ENCODE data around the gene LRRC38. TPM values are rescaled to one million over a fixed set of nuclear protein-coding genes. Genes with fewer than 3 reads are reported as not detected.

LRRC38 gene
- total and polyA plus RNA-seq, 10 of the 15 experiments (the other 5 are each of a cell fraction or from before 2014, with no cell fraction given), result not detected

DNA sequence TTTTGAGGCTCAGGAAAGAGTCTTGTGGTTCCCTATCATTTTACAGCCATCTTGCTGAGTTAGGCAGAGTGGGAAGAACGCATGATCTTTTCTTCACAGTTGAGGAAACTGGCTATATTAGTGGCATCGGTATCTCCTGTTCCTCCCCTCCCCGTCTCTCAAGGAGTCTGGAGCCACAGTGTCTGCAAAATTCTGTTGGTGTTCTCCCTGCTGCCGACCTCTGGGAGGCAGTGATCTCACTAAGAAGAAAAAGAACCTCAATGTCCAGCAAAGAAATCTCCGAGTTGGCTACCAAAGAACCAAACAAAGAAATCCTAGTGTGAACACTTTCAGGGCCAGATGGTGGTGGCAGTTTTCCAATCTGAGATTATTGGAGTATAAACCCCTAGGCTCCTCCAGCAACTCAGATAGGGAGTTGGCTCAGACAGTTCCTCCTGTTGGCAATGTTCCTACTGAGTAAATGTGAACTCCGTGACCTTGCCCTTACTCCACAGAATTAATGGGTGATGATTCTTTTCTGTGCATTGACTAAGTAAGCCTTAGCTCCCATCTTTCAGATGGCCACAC, 62.3 kb downstream of the LRRC38 start:
- no peaks in the 10 kb centered on the region for H3K9me3 ChIP-seq (replicated peaks; ENCODE audit: control insufficient read depth, insufficient read depth, low read length)
- no peaks in the 10 kb centered on the region for H3K27me3 ChIP-seq (replicated peaks in 1 of 2; ENCODE audit: control insufficient read depth in 2 of 2, insufficient read depth in 2 of 2, low read length in 1 of 2)
- no peak overlapping the region for H3K4me2 ChIP-seq (ENCODE audit: control insufficient read depth, insufficient read depth)
- FAIRE-seq (no peak), DNase-seq (ENCODE audit: low read depth, low spot score) (no peak), ATAC-seq (no peak)
- ChIA-PET CTCF (no interaction called here), SMC1A (ENCODE audit: uncharacterized antibody, unreplicated experiment) (no interaction called here), RAD21 (ENCODE audit: unreplicated experiment) (no interaction called here), POLR2A (no interaction called here)
- WGBS (ENCODE audit: insufficient coverage, insufficient replicate concordance, low lambda C conversion rate, missing lambda C conversion rate), result 37% methylated on average over 6 of the region's 6 CpGs
- BruUV-seq (replicated peaks), result no TSS peak
- H3K27ac ChIP-seq (ENCODE audit: control insufficient read depth, insufficient read depth), result no peak overlapping the region
- no peak for TF ChIP-seq ZBED1 (IDR thresholded peaks at IDR 0.05; ENCODE audit: borderline replicate concordance)
- no peak for TF ChIP-seq BCLAF1 (IDR thresholded peaks at IDR 0.05)
- TF ChIP-seq NRF1 (conservative IDR thresholded peaks at IDR 0.05; ENCODE audit: low read depth, low read length), result no peak
- TF ChIP-seq, protein P1, sequence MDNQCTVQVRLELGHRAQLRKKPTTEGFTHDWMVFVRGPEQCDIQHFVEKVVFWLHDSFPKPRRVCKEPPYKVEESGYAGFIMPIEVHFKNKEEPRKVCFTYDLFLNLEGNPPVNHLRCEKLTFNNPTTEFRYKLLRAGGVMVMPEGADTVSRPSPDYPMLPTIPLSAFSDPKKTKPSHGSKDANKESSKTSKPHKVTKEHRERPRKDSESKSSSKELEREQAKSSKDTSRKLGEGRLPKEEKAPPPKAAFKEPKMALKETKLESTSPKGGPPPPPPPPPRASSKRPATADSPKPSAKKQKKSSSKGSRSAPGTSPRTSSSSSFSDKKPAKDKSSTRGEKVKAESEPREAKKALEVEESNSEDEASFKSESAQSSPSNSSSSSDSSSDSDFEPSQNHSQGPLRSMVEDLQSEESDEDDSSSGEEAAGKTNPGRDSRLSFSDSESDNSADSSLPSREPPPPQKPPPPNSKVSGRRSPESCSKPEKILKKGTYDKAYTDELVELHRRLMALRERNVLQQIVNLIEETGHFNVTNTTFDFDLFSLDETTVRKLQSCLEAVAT (IDR thresholded peaks at IDR 0.05), result no peak
- no peak for TF ChIP-seq IRF5 (IDR thresholded peaks at IDR 0.05; ENCODE audit: borderline replicate concordance)
- TF ChIP-seq BCL11A (IDR thresholded peaks at IDR 0.05; ENCODE audit: low read depth, low read length), result no peak
- no peak for TF ChIP-seq RAD51 (IDR thresholded peaks at IDR 0.05)
- no peak for TF ChIP-seq ZNF207 (IDR thresholded peaks at IDR 0.05; ENCODE audit: borderline replicate concordance)
- TF ChIP-seq CHD1 (IDR thresholded peaks at IDR 0.05; ENCODE audit: low read depth, low read length), result no peak
- TF ChIP-seq SMAD5 (IDR thresholded peaks at IDR 0.05; ENCODE audit: low read depth), result no peak
- no peak for TF ChIP-seq NR2C2 (IDR thresholded peaks at IDR 0.05; ENCODE audit: borderline replicate concordance, control insufficient read depth, insufficient read length, low read depth)
- TF ChIP-seq SMAD1 (IDR thresholded peaks at IDR 0.05; ENCODE audit: low read depth, partially characterized antibody), result no peak
- TF ChIP-seq ELK1 (IDR thresholded peaks at IDR 0.05; ENCODE audit: low read depth, low read length), result no peak
- TF ChIP-seq RELB (IDR thresholded peaks at IDR 0.05; ENCODE audit: low read depth), result no peak
- TF ChIP-seq SUZ12 (IDR thresholded peaks at IDR 0.05; ENCODE audit: unreplicated experiment), result no peak
- H3K4me1 ChIP-seq (ENCODE audit: control insufficient read depth, insufficient read depth, low read length), result no peaks in the 10 kb centered on the region
- no peaks in the 10 kb centered on the region for H4K20me1 ChIP-seq (ENCODE audit: control insufficient read depth, insufficient read depth)
- H3K4me3 ChIP-seq, result no peak overlapping the region
- no peaks in the 10 kb centered on the region for H3K79me2 ChIP-seq (ENCODE audit: control insufficient read depth, insufficient read depth, low read length)
- no peak overlapping the region for H2AFZ ChIP-seq (ENCODE audit: control insufficient read depth, low read depth, low read length)
- intact Hi-C loops (cut with micrococcal nuclease; ENCODE audit: unreplicated experiment), result no loop called here
- H3K9ac ChIP-seq (ENCODE audit: control insufficient read depth, insufficient read depth, low read length), result no peak overlapping the region
- in situ Hi-C loops (cut with MboI), result no loop called here
- H3K36me3 ChIP-seq (ENCODE audit: control insufficient read depth in 2 of 2, insufficient read depth in 2 of 2, low read length in 1 of 2), result no peaks in the 10 kb centered on the region

Data from GM12878 (cell line).